GM12873 (cell line): Measurements from ENCODE around the gene FAM89B.

Experiments used
- TF ChIP-seq, protein P1 (sequence below): IDR thresholded peaks from 2 replicates; pipeline ENCODE4 v1.5.1; 2012; ENCODE audit warnings: low read depth, mild to moderate bottlenecking, moderate library complexity, low read length, control low read depth; ENCODE audit not compliant: insufficient read depth; ENCODE audit errors: missing control alignments

The FAM89B gene

GRCh38 chr11:65611758-65612603, 39.6 kb downstream of the FAM89B start:
- TF ChIP-seq, protein P1, sequence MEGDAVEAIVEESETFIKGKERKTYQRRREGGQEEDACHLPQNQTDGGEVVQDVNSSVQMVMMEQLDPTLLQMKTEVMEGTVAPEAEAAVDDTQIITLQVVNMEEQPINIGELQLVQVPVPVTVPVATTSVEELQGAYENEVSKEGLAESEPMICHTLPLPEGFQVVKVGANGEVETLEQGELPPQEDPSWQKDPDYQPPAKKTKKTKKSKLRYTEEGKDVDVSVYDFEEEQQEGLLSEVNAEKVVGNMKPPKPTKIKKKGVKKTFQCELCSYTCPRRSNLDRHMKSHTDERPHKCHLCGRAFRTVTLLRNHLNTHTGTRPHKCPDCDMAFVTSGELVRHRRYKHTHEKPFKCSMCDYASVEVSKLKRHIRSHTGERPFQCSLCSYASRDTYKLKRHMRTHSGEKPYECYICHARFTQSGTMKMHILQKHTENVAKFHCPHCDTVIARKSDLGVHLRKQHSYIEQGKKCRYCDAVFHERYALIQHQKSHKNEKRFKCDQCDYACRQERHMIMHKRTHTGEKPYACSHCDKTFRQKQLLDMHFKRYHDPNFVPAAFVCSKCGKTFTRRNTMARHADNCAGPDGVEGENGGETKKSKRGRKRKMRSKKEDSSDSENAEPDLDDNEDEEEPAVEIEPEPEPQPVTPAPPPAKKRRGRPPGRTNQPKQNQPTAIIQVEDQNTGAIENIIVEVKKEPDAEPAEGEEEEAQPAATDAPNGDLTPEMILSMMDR = no peak

- TF ChIP-seq, protein P1 = no peak
Observed at GRCh38 chr11:65612691-65613090, 40.4 kb downstream of the FAM89B start.

DNA sequence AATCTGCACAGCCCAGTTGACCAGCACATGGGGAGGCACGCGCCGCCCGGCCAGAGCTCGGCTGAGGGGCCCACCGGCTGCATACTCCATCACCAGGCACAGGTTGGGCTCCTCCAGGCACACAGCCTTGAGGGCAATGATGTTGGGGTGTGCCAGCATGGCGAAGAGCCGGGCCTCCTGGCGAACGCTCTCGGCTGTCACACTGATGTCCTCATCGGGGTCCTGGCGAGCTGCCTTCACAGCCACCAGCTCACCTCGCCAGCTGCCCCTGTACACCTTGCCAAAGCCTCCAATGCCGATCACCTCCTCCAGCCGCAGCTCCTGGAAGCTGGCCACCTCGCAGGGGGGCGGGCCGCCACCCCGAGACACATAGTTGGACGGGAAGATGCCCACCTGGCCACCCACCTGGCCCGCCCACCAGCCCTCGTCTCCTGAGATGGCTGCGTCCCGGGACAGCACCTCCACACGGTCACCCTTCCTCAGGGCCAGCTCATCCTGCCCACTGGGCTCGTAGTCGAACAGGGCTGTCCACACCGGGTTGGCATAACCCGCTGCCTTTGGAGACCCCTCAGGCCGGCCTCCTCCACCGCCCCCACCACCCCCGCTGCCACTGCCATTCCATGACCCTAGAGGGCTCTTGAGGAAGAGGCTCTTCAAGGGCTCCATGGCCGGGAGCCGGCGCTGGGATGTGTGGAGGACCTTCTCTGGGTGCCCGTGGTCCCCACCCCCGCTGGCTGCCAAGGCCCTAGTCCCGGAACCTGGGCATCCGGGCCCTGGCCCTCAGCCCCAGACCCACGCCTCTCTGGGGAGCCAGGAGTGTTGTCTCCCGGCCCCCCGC, 41.0 kb downstream of the FAM89B start:
- TF ChIP-seq, protein P1 = no peak

- TF ChIP-seq, protein P1 = no peak
Observed at GRCh38 chr11:65615229-65615949, 43.1 kb downstream of the FAM89B start, which contains the start of gene PCNX3. TSS of gene PCNX3 (plus strand) at chr11:65615776. CDS start at chr11:65616312, 536 bp downstream.

DNA sequence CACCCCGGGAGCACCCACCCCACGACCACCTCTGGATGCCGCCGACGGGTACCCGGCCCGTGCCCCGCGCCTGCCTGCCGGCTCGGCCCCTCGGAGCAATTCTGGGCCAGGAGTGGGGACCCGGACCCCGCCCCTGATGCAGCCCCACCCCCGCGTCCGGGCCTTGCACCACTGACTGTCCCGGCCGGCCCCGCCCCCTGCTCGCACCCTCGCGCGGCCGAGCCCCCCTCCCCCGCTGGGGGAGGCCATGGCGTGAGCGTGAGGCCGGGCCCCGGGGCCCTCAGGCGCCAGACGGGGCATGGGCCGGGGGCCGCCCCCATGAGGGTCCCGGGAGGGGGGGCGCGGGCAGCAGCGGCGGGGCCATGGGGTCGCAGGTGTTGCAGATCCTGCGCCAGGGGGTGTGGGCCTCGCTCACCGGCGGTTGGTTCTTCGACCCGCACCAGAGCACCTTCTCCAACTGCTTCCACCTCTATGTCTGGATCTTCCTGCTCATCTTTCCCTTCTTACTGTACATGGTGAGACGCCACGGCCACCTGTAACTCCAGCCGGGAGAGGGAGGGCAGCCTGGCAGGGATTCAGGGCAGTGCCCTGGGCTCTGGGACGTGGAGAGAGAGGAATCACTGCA, 43.7 kb downstream of the FAM89B start:
- TF ChIP-seq, protein P1 = no peak

GRCh38 chr11:65616575-65617001, 44.2 kb downstream of the FAM89B start:
- TF ChIP-seq, protein P1 = no peak
